Stimulated activated naive CD8-positive, alpha-beta T cell treated with anti-CD3 and anti-CD28 coated beads, Interleukin-15, amount 100 ng/mL, for 72 hours (primary cell): ENCODE results near the gene AQP2.
A peak's percentile ranks its signal among the peaks of the same experiment; 100 is the strongest.

Experiments
- ATAC-seq: fragments of 150-1000 bp; cut with Tn5 transposase; 2 replicates; pipeline ENCODE4 v1.10.0; 2021; ENCODE audit warnings: mild to moderate bottlenecking, moderate library complexity
- DNase-seq, 2 donors: peaks; one replicate each; pipeline ENCODE4 v3.0.0; 2021 to 2022
- H3K27ac Mint-ChIP-seq, 2 donors: one replicate each; pipeline ENCODE4 v1.8.0; 2022; ENCODE audit warnings: mild to moderate bottlenecking in 2 of 2, mixed read lengths in 2 of 2, moderate library complexity in 2 of 2
- H3K27me3 Mint-ChIP-seq: one replicate; pipeline ENCODE4 v1.8.0; 2022; ENCODE audit warnings: mixed read lengths
- H3K4me1 Mint-ChIP-seq: one replicate; pipeline ENCODE4 v1.8.0; 2022; ENCODE audit warnings: mild to moderate bottlenecking, mixed read lengths
- H3K4me3 Mint-ChIP-seq, 2 donors: one replicate each; pipeline ENCODE4 v1.8.0; 2022; ENCODE audit warnings: mild to moderate bottlenecking in 2 of 2, mixed read lengths in 2 of 2, moderate library complexity in 1 of 2
- H3K9me3 Mint-ChIP-seq, 2 donors: one replicate each; pipeline ENCODE4 v1.8.0; 2022; ENCODE audit warnings: mixed read lengths in 2 of 2

Gene AQP2

GRCh38 chr12:49950273-49951251 lies at the start of gene AQP2:
Gene AQP2 (plus strand): TSS chr12:49950737. CDS start chr12:49950831, 94 bp downstream.
- peaks cover 63% of the 10 kb centered on the region for H3K27me3 Mint-ChIP-seq
- H3K4me1 Mint-ChIP-seq = peaks cover 10% of the 10 kb centered on the region
- no peak within 1 kb of the TSS for H3K4me3 Mint-ChIP-seq
- ATAC-seq (no peak), DNase-seq (no peak)
- H3K27ac Mint-ChIP-seq = no peak within 1 kb of the TSS
- no peaks in the 10 kb centered on the region for H3K9me3 Mint-ChIP-seq

GRCh38 chr12:49901026-49901425 lies 49.5 kb upstream of the AQP2 start:
- no peak overlapping the region for H3K4me3 Mint-ChIP-seq
- H3K4me1 Mint-ChIP-seq = peaks cover 18% of the 10 kb centered on the region
- ATAC-seq (no peak), DNase-seq (no peak)
- H3K27ac Mint-ChIP-seq = peak overlapping the region in 1 of 2 donors; percentile 16
- H3K27me3 Mint-ChIP-seq = peaks cover 17% of the 10 kb centered on the region
- H3K9me3 Mint-ChIP-seq = no peaks in the 10 kb centered on the region

- H3K4me3 Mint-ChIP-seq = no peak overlapping the region
- no peak for DNase-seq
- peaks cover 18% of the 10 kb centered on the region for H3K4me1 Mint-ChIP-seq
Observed at GRCh38 chr12:49901986-49902385, 48.6 kb upstream of the AQP2 start.

GRCh38 chr12:49902399-49903350 lies 47.9 kb upstream of the AQP2 start:
- H3K4me3 Mint-ChIP-seq = peak overlapping the region; percentile 73 to 75
- peak overlapping the region in 1 of 2 donors; percentile 5 for H3K27ac Mint-ChIP-seq
- DNase-seq (no peak), ATAC-seq (no peak)
- peaks cover 18% of the 10 kb centered on the region for H3K4me1 Mint-ChIP-seq
- peaks cover 27% of the 10 kb centered on the region for H3K27me3 Mint-ChIP-seq
- H3K9me3 Mint-ChIP-seq = no peaks in the 10 kb centered on the region

More at GRCh38 chr12:49901986-49902385, 48.6 kb upstream of the AQP2 start:
- Mint-ChIP-seq H3K27ac (peak overlapping the region in 1 of 2 donors; percentile 5), H3K27me3 (peaks cover 21% of the 10 kb centered on the region), H3K9me3 (no peaks in the 10 kb centered on the region)
- no peak for ATAC-seq

GRCh38 chr12:49903351-49903699 lies 47.2 kb upstream of the AQP2 start:
- Mint-ChIP-seq H3K4me3 (peak overlapping the region; percentile 73 to 75), H3K27me3 (peaks cover 27% of the 10 kb centered on the region), H3K27ac (peak overlapping the region in 1 of 2 donors; percentile 38), H3K9me3 (no peaks in the 10 kb centered on the region), H3K4me1 (peaks cover 18% of the 10 kb centered on the region)
- DNase-seq = no peak
- peak; percentile 19 for ATAC-seq

GRCh38 chr12:49903700-49904423 lies 46.7 kb upstream of the AQP2 start, which contains the start of gene FAIM2:
Gene FAIM2 (minus strand): TSS chr12:49903900. CDS start chr12:49903792, 108 bp downstream.
- ATAC-seq = peak; percentile 84
- DNase-seq = peak; percentile 40 to 66
- Mint-ChIP-seq H3K4me1 (peaks cover 18% of the 10 kb centered on the region), H3K4me3 (peak within 1 kb of the TSS; percentile 84 to 87), H3K27ac (peak within 1 kb of the TSS; percentile 86 to 95), H3K9me3 (no peaks in the 10 kb centered on the region), H3K27me3 (peaks cover 27% of the 10 kb centered on the region)

- no peaks in the 10 kb centered on the region for H3K9me3 Mint-ChIP-seq
- peaks cover 18% of the 10 kb centered on the region for H3K4me1 Mint-ChIP-seq
- DNase-seq (no peak), ATAC-seq (no peak)
- peak overlapping the region; percentile 84 to 87 for H3K4me3 Mint-ChIP-seq
- H3K27me3 Mint-ChIP-seq = peaks cover 27% of the 10 kb centered on the region
- H3K27ac Mint-ChIP-seq = peak overlapping the region in 1 of 2 donors; percentile 95
Observed at GRCh38 chr12:49904601-49905000, 45.9 kb upstream of the AQP2 start.

GRCh38 chr12:49905718-49906314 lies 44.7 kb upstream of the AQP2 start:
- H3K27me3 Mint-ChIP-seq = peaks cover 27% of the 10 kb centered on the region
- peak overlapping the region in 1 of 2 donors; percentile 16 for H3K27ac Mint-ChIP-seq
- DNase-seq (no peak), ATAC-seq (no peak)
- H3K4me1 Mint-ChIP-seq = peaks cover 18% of the 10 kb centered on the region
- H3K4me3 Mint-ChIP-seq = peak overlapping the region in 1 of 2 donors; percentile 30
- H3K9me3 Mint-ChIP-seq = no peaks in the 10 kb centered on the region

- H3K27ac Mint-ChIP-seq = no peak overlapping the region
- H3K9me3 Mint-ChIP-seq = no peaks in the 10 kb centered on the region
- ATAC-seq (no peak), DNase-seq (no peak)
- H3K4me3 Mint-ChIP-seq = no peak overlapping the region
- H3K4me1 Mint-ChIP-seq = peaks cover 18% of the 10 kb centered on the region
- H3K27me3 Mint-ChIP-seq = peaks cover 27% of the 10 kb centered on the region
Observed at GRCh38 chr12:49907352-49907751, 43.2 kb upstream of the AQP2 start.

- no peak overlapping the region for H3K27ac Mint-ChIP-seq
- H3K4me1 Mint-ChIP-seq = peaks cover 5% of the 10 kb centered on the region
- ATAC-seq = peak; percentile 33
- no peaks in the 10 kb centered on the region for H3K9me3 Mint-ChIP-seq
- H3K27me3 Mint-ChIP-seq = peaks cover 35% of the 10 kb centered on the region
- H3K4me3 Mint-ChIP-seq = no peak overlapping the region
- DNase-seq = no peak
Observed at GRCh38 chr12:49909356-49909755, 41.2 kb upstream of the AQP2 start.

GRCh38 chr12:49909826-49910225 lies 40.7 kb upstream of the AQP2 start:
- no peak for ATAC-seq
- Mint-ChIP-seq H3K4me1 (peaks cover under 1% of the 10 kb centered on the region), H3K27ac (no peak overlapping the region), H3K4me3 (no peak overlapping the region), H3K27me3 (peaks cover 30% of the 10 kb centered on the region), H3K9me3 (no peaks in the 10 kb centered on the region)
- DNase-seq = no peak

- peak overlapping the region; percentile 41 to 57 for H3K27ac Mint-ChIP-seq
- H3K4me1 Mint-ChIP-seq = no peaks in the 10 kb centered on the region
- H3K4me3 Mint-ChIP-seq = no peak overlapping the region
- no peaks in the 10 kb centered on the region for H3K9me3 Mint-ChIP-seq
- ATAC-seq (no peak), DNase-seq (no peak)
- H3K27me3 Mint-ChIP-seq = peaks cover 26% of the 10 kb centered on the region
Observed at GRCh38 chr12:49910331-49911212, 40.0 kb upstream of the AQP2 start.

GRCh38 chr12:49911213-49911605 lies 39.3 kb upstream of the AQP2 start:
- Mint-ChIP-seq H3K27ac (no peak overlapping the region), H3K9me3 (no peaks in the 10 kb centered on the region)

More at GRCh38 chr12:49911213-49911605, 39.3 kb upstream of the AQP2 start:
- no peak for DNase-seq
- ATAC-seq = no peak
- Mint-ChIP-seq H3K4me3 (no peak overlapping the region), H3K27me3 (peaks cover 20% of the 10 kb centered on the region), H3K4me1 (no peaks in the 10 kb centered on the region)
